ENCODE measurements around the gene SLC28A2. TPM values are rescaled to one million over a fixed set of nuclear protein-coding genes. Genes with fewer than 3 reads are reported as not detected.

The SLC28A2 gene
- total RNA-seq, 1 experiment from 2014 or later: 0.20 TPM

- Mint-ChIP-seq H3K4me1 (no peaks in the 10 kb centered on the region), H3K36me3 (no peaks in the 10 kb centered on the region), H3K27me3 (ENCODE audit: low read depth) (peaks cover 25% of the 10 kb centered on the region), H3K9me3 (no peaks in the 10 kb centered on the region), H3K4me3 (no peak overlapping the region), H3K27ac (no peak overlapping the region)
- POLR2A ChIA-PET: no interaction called here
- no peak for DNase-seq (ENCODE audit: low spot score)
- TF ChIP-seq NR1H2 (CRISPR knock-in tag; IDR thresholded peaks at IDR 0.05) (no peak), SMAD3 (CRISPR knock-in tag; IDR thresholded peaks at IDR 0.05; ENCODE audit: borderline replicate concordance) (no peak), E2F5 (CRISPR knock-in tag; IDR thresholded peaks at IDR 0.05) (no peak)
- CTCF ChIA-PET: interaction anchor here (1.1 to 3.0 kb wide), 3 partner anchors 102 to 148 kb away, joined by 4 to 17 read pairs (median 4); no protein-coding TSS in a partner anchor
- no peak for ATAC-seq
These were observed 13.5 kb downstream of the SLC28A2 start for GRCh38 chr15:45265506-45265905.

- ChIA-PET CTCF (interaction anchor here (0.8 to 3.0 kb wide), 3 partner anchors 15 to 105 kb away, joined by 3 to 17 read pairs (median 4); no protein-coding TSS in a partner anchor), POLR2A (no interaction called here)
- Mint-ChIP-seq H3K9me3 (no peaks in the 10 kb centered on the region), H3K4me3 (no peak overlapping the region), H3K27ac (no peak overlapping the region), H3K36me3 (no peaks in the 10 kb centered on the region), H3K27me3 (ENCODE audit: low read depth) (peaks cover 25% of the 10 kb centered on the region), H3K4me1 (no peaks in the 10 kb centered on the region)
- ATAC-seq (peak; percentile 82), DNase-seq (ENCODE audit: low spot score) (peak; percentile 61)
- TF ChIP-seq ZNF263 (CRISPR knock-in tag; IDR thresholded peaks at IDR 0.05; ENCODE audit: low read depth) (no peak), KAT7 (CRISPR knock-in tag; IDR thresholded peaks at IDR 0.05; ENCODE audit: borderline replicate concordance) (no peak), ZNF512 (CRISPR knock-in tag; IDR thresholded peaks at IDR 0.05; ENCODE audit: borderline replicate concordance) (no peak), ZSCAN18 (CRISPR knock-in tag; IDR thresholded peaks at IDR 0.05) (no peak), ATF2 (CRISPR knock-in tag; IDR thresholded peaks at IDR 0.05; ENCODE audit: borderline replicate concordance, low read depth) (no peak), FOXP1 (CRISPR knock-in tag; IDR thresholded peaks at IDR 0.05; ENCODE audit: borderline replicate concordance) (no peak), TCF7 (CRISPR knock-in tag; IDR thresholded peaks at IDR 0.05; ENCODE audit: low read depth) (no peak), E2F5 (CRISPR knock-in tag; IDR thresholded peaks at IDR 0.05) (no peak), MXD4 (CRISPR knock-in tag; IDR thresholded peaks at IDR 0.05; ENCODE audit: borderline replicate concordance) (no peak), HMGXB4 (CRISPR knock-in tag; IDR thresholded peaks at IDR 0.05) (no peak)
These were observed 16.1 kb downstream of the SLC28A2 start for GRCh38 chr15:45268135-45268534.
